ENCODE measurements around the gene MEGF6.

GRCh38 chr1:3443807-3444206 is 167.5 kb downstream of the MEGF6 start:
- no peak for TF ChIP-seq CTCF (IDR thresholded peaks at IDR 0.05)
- TF ChIP-seq EP300 (IDR thresholded peaks at IDR 0.05; ENCODE audit: low read depth) = no peak
